SK-N-DZ (cell line): ENCODE data around the gene FAM13C.
"Not testable (repeated sequence)": the region's sequence is repeated elsewhere in the genome, so short reads cannot be mapped to it uniquely, and the experiment has no call there.

Experiments used
- DNase-seq: peaks from one replicate; pipeline ENCODE4 v3.0.0-alpha.2; 2015; ENCODE audit warnings: low spot score

The FAM13C gene

GRCh38 chr10:59234816-59235429 is 127.4 kb downstream of the FAM13C start:
- DNase-seq, result peak; percentile 23

DNA sequence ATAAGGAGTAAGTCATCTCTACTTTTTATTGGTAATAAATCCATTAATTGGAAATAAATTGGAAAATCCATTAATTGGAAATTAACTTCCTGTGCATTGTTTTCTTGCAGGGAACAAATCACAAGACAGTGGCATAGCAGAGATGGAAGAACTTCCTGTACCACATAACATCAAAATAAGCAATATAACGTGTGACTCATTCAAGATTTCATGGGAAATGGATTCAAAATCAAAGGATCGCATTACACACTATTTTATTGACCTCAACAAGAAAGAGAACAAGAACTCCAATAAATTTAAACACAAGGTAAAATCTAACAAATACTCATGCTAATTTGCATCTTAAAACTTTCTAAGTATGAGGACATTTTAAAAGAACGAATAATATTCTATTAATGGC is 128.2 kb downstream of the FAM13C start:
- DNase-seq, result no peak

GRCh38 chr10:59229441-59229840 is 132.9 kb downstream of the FAM13C start:
- DNase-seq, result no peak

DNA sequence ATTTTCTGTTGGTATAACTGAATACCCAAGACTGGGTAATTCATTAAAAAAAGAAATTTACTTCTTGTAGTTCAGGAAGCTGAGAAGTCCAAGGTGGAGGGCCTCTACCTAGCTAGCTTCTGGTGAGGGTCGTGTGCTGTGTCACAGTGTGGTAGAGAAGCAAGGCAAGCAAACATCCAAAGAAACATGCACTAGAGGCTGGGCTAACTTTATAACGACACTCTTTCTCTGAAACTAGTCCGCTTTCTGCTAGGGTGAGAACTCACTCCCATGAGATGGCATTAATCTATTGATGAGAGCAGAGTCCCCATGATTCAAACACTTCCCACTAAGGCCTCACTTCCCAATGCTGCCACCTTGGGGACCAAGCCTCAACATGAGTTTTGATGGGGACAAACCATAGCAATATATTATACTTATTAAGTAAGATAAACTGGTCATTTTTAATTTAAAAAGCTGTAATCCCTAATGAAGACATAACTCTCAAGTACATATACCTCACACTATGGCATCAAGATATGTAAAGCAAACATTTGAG is 135.1 kb downstream of the FAM13C start:
- no peak for DNase-seq

DNA sequence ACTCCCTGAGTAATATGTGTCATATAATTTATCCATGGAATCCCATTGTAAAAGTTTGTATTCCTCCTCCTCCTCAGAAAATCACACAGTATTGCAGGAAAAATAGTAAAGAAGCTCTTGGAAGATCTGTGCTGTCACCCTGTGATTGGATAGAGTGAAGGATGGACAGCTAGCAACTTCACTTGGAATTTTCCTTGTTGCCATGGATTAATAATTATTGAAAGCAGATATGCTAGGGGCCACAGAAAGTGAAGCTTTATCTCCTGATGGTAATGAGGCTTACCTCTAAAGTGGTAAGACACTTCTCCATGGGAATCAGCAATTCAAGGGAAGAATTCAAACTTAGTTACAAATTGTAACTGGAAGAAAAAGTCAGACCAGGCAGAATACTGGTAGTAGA is 137.1 kb downstream of the FAM13C start:
- DNase-seq, result no peak

- not testable (repeated sequence) for DNase-seq
Measured at GRCh38 chr10:59223597-59223996, 138.8 kb downstream of the FAM13C start.

DNA sequence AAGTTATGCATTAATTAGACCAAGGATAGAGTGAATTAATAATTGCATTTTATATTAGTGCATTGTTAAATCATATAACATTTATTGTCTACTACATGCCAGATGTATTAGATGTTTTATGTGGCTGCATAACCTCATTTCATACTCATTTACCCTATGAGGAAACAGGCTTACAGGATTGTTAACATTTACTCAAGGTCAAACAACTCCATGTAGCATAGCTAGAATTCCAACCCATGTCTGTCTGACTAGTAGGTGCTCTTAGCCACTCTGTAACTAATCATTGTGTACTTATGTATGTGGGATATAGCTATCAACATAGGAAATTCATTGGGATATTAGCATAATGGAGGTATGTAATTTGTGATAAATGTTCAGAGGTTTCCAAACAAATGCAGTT is 139.6 kb downstream of the FAM13C start:
- DNase-seq, result no peak

DNA sequence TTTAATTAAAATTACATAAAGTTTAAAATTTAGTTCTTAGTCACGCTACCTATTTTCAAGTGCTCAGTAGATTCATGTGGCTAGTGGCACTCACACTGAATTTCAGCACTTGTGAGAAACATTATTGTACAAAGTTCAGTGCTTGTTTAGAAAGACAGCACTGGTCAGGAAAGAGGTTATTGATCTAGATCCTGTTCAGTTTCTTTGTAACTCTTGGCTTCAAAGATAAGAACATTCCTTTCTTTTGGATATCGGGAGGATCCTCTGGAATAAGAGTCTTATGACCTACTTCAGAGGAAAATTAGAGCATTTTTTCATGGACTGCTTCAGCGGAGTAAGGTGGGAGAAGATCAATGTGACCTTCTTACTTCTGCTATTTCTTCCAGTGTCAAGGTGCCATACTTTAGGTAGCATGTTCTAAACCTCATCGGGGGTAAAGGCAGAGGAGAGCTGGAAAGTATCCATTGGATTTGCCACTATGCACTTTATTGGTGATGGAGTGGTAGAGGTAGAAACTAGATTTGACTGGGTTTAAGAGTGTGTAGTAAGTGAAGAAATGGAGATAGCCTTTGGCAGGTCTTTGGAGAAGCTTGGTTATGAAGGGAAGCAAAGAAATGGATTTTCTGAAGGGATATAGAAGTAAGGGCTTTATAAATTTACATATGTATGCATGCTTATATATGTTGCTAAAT is 146.0 kb downstream of the FAM13C start:
- no peak for DNase-seq

- no peak for DNase-seq
Measured at GRCh38 chr10:59214160-59214559, 148.2 kb downstream of the FAM13C start.

- DNase-seq, result no peak
Measured at GRCh38 chr10:59212301-59212798, 150.0 kb downstream of the FAM13C start.

- no peak for DNase-seq
Measured at GRCh38 chr10:59206204-59206720, 156.1 kb downstream of the FAM13C start.
